Endodermal cell (in vitro differentiated cells): ENCODE data around the gene ENPP6. TPM values are rescaled to one million over a fixed set of nuclear protein-coding genes. Genes with fewer than 3 reads are reported as not detected.

Source experiments
- DNase-seq: peaks from one replicate; pipeline ENCODE4 v3.0.0-alpha.2; 2017
- H3K27ac ChIP-seq: 2 replicates; pipeline ENCODE4 v1.5.1; 2013; ENCODE audit warnings: mild to moderate bottlenecking, low read depth, low read length, moderate library complexity
- H3K27me3 ChIP-seq: 2 replicates; pipeline ENCODE4 v1.6.1; 2013; ENCODE audit warnings: mild to moderate bottlenecking, low read length, moderate library complexity; ENCODE audit not compliant: insufficient read depth, control insufficient read depth, poor library complexity, severe bottlenecking
- H3K36me3 ChIP-seq: 2 replicates; pipeline ENCODE4 v1.7.0; 2013; ENCODE audit warnings: mild to moderate bottlenecking, low read length, moderate library complexity; ENCODE audit not compliant: control insufficient read depth, insufficient read depth
- H3K4me1 ChIP-seq: one replicate; pipeline ENCODE4 v1.7.0; 2013; ENCODE audit warnings: low read length; ENCODE audit not compliant: control insufficient read depth, insufficient read depth
- H3K4me3 ChIP-seq: 2 replicates; pipeline ENCODE4 v1.5.1; 2013; ENCODE audit warnings: mild to moderate bottlenecking, low read length, moderate library complexity
- H3K9ac ChIP-seq: 2 replicates; pipeline ENCODE4 v1.6.1; 2013; ENCODE audit warnings: mild to moderate bottlenecking, low read length, moderate library complexity; ENCODE audit not compliant: poor library complexity, severe bottlenecking; ENCODE audit errors: extremely low read depth
- H3K9me3 ChIP-seq: 2 replicates; pipeline ENCODE4 v1.6.1; 2013; ENCODE audit warnings: mild to moderate bottlenecking, low read length, moderate library complexity; ENCODE audit not compliant: control insufficient read depth
- H3K27ac Mint-ChIP-seq: 2 replicates; pipeline ENCODE4 v1.8.0; 2020; ENCODE audit warnings: mixed read lengths
- H3K27me3 Mint-ChIP-seq: 2 replicates; pipeline ENCODE4 v1.8.0; 2021; ENCODE audit warnings: mild to moderate bottlenecking, mixed read lengths; ENCODE audit not compliant: insufficient read depth
- H3K36me3 Mint-ChIP-seq: 2 replicates; pipeline ENCODE4 v1.8.0; 2020; ENCODE audit warnings: low read depth, mixed read lengths
- H3K4me1 Mint-ChIP-seq: 2 replicates; pipeline ENCODE4 v1.8.0; 2020; ENCODE audit warnings: mixed read lengths
- H3K4me3 Mint-ChIP-seq: 2 replicates; pipeline ENCODE4 v1.8.0; 2020; ENCODE audit warnings: mild to moderate bottlenecking, moderate library complexity, mixed read lengths
- H3K9me3 Mint-ChIP-seq: 2 replicates; pipeline ENCODE4 v1.8.0; 2020; ENCODE audit warnings: mild to moderate bottlenecking, mixed read lengths
- CTCF ChIP-seq: fragments of 200-600 bp; sonication (generic); conservative IDR thresholded peaks from 2 replicates; pipeline ENCODE4 v1.5.0; 2021; ENCODE audit warnings: antibody characterized with exemption, mild to moderate bottlenecking
- WGBS, 2 experiments: methylation state at CpG; one replicate each; pipeline versions ENCODE4 v1.1.5 to v1.1.7; 2013; ENCODE audit warnings: missing lambda C conversion rate in 2 of 2, mixed read lengths in 1 of 2; ENCODE audit not compliant: insufficient coverage in 1 of 2, insufficient read length in 1 of 2; 5-methylcytosine and 5-hydroxymethylcytosine counted together
- total RNA-seq, 2 donors: library from RNA; stranded (reverse); fragmentation: NEBNext Ultra II Directional in 1 of 2; extraction: Animal tissue kit (Norgen Biotek cat#: 25700) in 1 of 2; gene quantifications; 2 replicates in 1 of 2; 3 replicates in 1 of 2; pipeline ENCODE4 v1.2.1, GENCODE V29; 2021

ENPP6 gene
- total RNA-seq, 2 donors from 2014 or later, result 0.07 TPM; not detected in 1

GRCh38 chr4:184058026-184058425 lies 159.6 kb downstream of the ENPP6 start:
- no peak for TF ChIP-seq CTCF
- Histone ChIP-seq H3K27me3 (no peaks in the 10 kb centered on the region), H3K9ac (no peak overlapping the region), H3K9me3 (no peaks in the 10 kb centered on the region), H3K36me3 (no peaks in the 10 kb centered on the region), H3K4me3 (no peak overlapping the region), H3K4me1 (no peaks in the 10 kb centered on the region), H3K27ac (no peak overlapping the region)
- H3K36me3 Mint-ChIP-seq, result no peaks in the 10 kb centered on the region
- H3K4me1 Mint-ChIP-seq, result peaks cover 6% of the 10 kb centered on the region
- 97% methylated on average over 5 of the region's 6 CpGs; no CpG with 5 or more reads in 1 of the 2 experiments for WGBS, 2 experiments
- no peaks in the 10 kb centered on the region for H3K9me3 Mint-ChIP-seq
- H3K27me3 Mint-ChIP-seq, result no peaks in the 10 kb centered on the region
- no peak overlapping the region for H3K27ac Mint-ChIP-seq
- DNase-seq, result no peak
- no peak overlapping the region for H3K4me3 Mint-ChIP-seq

- no peak overlapping the region for H3K4me3 Mint-ChIP-seq
- 78 to 84% methylated on average over 11 to 14 of the region's 14 CpGs for WGBS, 2 experiments
- no peaks in the 10 kb centered on the region for H3K27me3 Mint-ChIP-seq
- Histone ChIP-seq H3K36me3 (no peaks in the 10 kb centered on the region), H3K4me1 (no peaks in the 10 kb centered on the region), H3K9ac (no peak overlapping the region), H3K27ac (no peak overlapping the region), H3K27me3 (no peaks in the 10 kb centered on the region), H3K9me3 (no peaks in the 10 kb centered on the region), H3K4me3 (no peak overlapping the region)
- H3K9me3 Mint-ChIP-seq, result no peaks in the 10 kb centered on the region
- TF ChIP-seq CTCF, result no peak
- no peaks in the 10 kb centered on the region for H3K36me3 Mint-ChIP-seq
- peaks cover 6% of the 10 kb centered on the region for H3K4me1 Mint-ChIP-seq
- H3K27ac Mint-ChIP-seq, result no peak overlapping the region
- peak; percentile 52 for DNase-seq
Observed at GRCh38 chr4:184056877-184057276, 160.8 kb downstream of the ENPP6 start.

GRCh38 chr4:184053434-184053833 lies 164.2 kb downstream of the ENPP6 start:
- 85 to 86% methylated on average over 1 to 5 of the region's 5 CpGs for WGBS, 2 experiments
- Mint-ChIP-seq H3K27me3 (no peaks in the 10 kb centered on the region), H3K9me3 (peaks cover 2% of the 10 kb centered on the region), H3K27ac (no peak overlapping the region), H3K36me3 (no peaks in the 10 kb centered on the region), H3K4me1 (peaks cover 6% of the 10 kb centered on the region), H3K4me3 (no peak overlapping the region)
- DNase-seq, result no peak
- Histone ChIP-seq H3K27me3 (no peaks in the 10 kb centered on the region), H3K4me1 (no peaks in the 10 kb centered on the region), H3K4me3 (no peak overlapping the region), H3K36me3 (no peaks in the 10 kb centered on the region), H3K9ac (no peak overlapping the region), H3K9me3 (no peaks in the 10 kb centered on the region), H3K27ac (no peak overlapping the region)
- no peak for TF ChIP-seq CTCF
